GM23338 (cell line): ENCODE data around the gene FAM168A. TPM values are rescaled to one million over a fixed set of nuclear protein-coding genes. Genes with fewer than 3 reads are reported as not detected.

Experiments
- ATAC-seq: fragments of 200-7000 bp; cut with Tn5 transposase; 3 replicates; pipeline ENCODE4 v1.9.1; 2020
- DNase-seq: peaks from one replicate; pipeline ENCODE4 v3.0.0-alpha.2; 2015; ENCODE audit warnings: low spot score
- H2AFZ ChIP-seq: fragments of 200-600 bp; sonication (generic); 2 replicates; pipeline ENCODE4 v1.8.0; 2016; ENCODE audit warnings: antibody characterized with exemption, mild to moderate bottlenecking, moderate library complexity
- H3F3A ChIP-seq: fragments of 200-600 bp; sonication (generic); replicated peaks from 2 replicates; pipeline ENCODE4 v1.8.0; 2017; ENCODE audit warnings: antibody characterized with exemption, mixed run types, low read depth
- H3K27ac ChIP-seq: fragments of 200-600 bp; sonication (generic); 2 replicates; pipeline ENCODE4 v1.6.1; 2016; ENCODE audit warnings: low read depth
- H3K27me3 ChIP-seq: fragments of 200-600 bp; sonication (generic); 2 replicates; pipeline ENCODE4 v1.8.0; 2016; ENCODE audit warnings: mild to moderate bottlenecking, mixed run types, moderate library complexity; ENCODE audit not compliant: insufficient read depth
- H3K36me3 ChIP-seq: fragments of 200-600 bp; sonication (generic); 2 replicates; pipeline ENCODE4 v1.8.0; 2016; ENCODE audit warnings: mild to moderate bottlenecking; ENCODE audit not compliant: insufficient read depth
- H3K4me1 ChIP-seq: fragments of 200-600 bp; sonication (generic); 2 replicates; pipeline ENCODE4 v1.8.0; 2016; ENCODE audit warnings: mild to moderate bottlenecking, moderate library complexity; ENCODE audit not compliant: insufficient read depth
- H3K4me2 ChIP-seq: fragments of 200-600 bp; sonication (generic); 2 replicates; pipeline ENCODE4 v1.7.1; 2017; ENCODE audit warnings: mixed run types
- H3K4me3 ChIP-seq: fragments of 200-600 bp; sonication (generic); 2 replicates; pipeline ENCODE4 v1.6.1; 2016; ENCODE audit warnings: mixed run types
- H3K79me2 ChIP-seq: fragments of 200-600 bp; sonication (generic); replicated peaks from 2 replicates; pipeline ENCODE4 v1.8.0; 2017; ENCODE audit warnings: mild to moderate bottlenecking; ENCODE audit not compliant: insufficient read depth
- H3K9me2 ChIP-seq: fragments of 200-600 bp; sonication (generic); 2 replicates; pipeline ENCODE4 v1.8.0; 2017; ENCODE audit not compliant: insufficient read depth
- H4K20me1 ChIP-seq: fragments of 200-600 bp; sonication (generic); replicated peaks from 2 replicates; pipeline ENCODE4 v1.8.0; 2017; ENCODE audit warnings: mild to moderate bottlenecking; ENCODE audit not compliant: insufficient read depth
- H3K27ac Mint-ChIP-seq: 2 replicates; pipeline ENCODE4 v1.8.0; 2020; ENCODE audit warnings: inconsistent platforms, mild to moderate bottlenecking, moderate library complexity, mixed read lengths
- H3K27me3 Mint-ChIP-seq: 3 replicates; pipeline ENCODE4 v1.8.0; 2022; ENCODE audit warnings: low read depth, mild to moderate bottlenecking, moderate library complexity, mixed read lengths, inconsistent platforms; ENCODE audit not compliant: insufficient read depth, poor library complexity
- H3K36me3 Mint-ChIP-seq: 3 replicates; pipeline ENCODE4 v1.8.0; 2021; ENCODE audit warnings: low read depth, mild to moderate bottlenecking, inconsistent platforms, moderate library complexity, mixed read lengths
- H3K4me1 Mint-ChIP-seq: 3 replicates; pipeline ENCODE4 v1.8.0; 2020; ENCODE audit warnings: mild to moderate bottlenecking, inconsistent platforms, mixed read lengths
- H3K4me3 Mint-ChIP-seq: 3 replicates; pipeline ENCODE4 v1.8.0; 2021; ENCODE audit warnings: moderate library complexity, mild to moderate bottlenecking, inconsistent platforms, mixed read lengths
- H3K9me3 Mint-ChIP-seq: 3 replicates; pipeline ENCODE4 v1.8.0; 2020; ENCODE audit warnings: moderate library complexity, mild to moderate bottlenecking, inconsistent platforms, mixed read lengths
- CREB1 ChIP-seq: fragments of 250-450 bp; sonication (Bioruptor Pico); IDR thresholded peaks from 2 replicates; pipeline ENCODE4 v1.5.0; 2020; ENCODE audit warnings: low read depth, mild to moderate bottlenecking, moderate library complexity
- ETS1 ChIP-seq: IDR thresholded peaks from 2 replicates; pipeline ENCODE4 v1.6.1; 2016; ENCODE audit warnings: antibody characterized with exemption
- JUNB ChIP-seq: IDR thresholded peaks from one replicate; pipeline ENCODE4 v1.6.1; 2016; ENCODE audit warnings: antibody characterized with exemption; ENCODE audit not compliant: unreplicated experiment
- ZNF114 ChIP-seq: fragments of 250-450 bp; sonication (Bioruptor Pico); IDR thresholded peaks from 2 replicates; pipeline ENCODE4 v1.5.0; 2020; ENCODE audit warnings: mild to moderate bottlenecking, moderate library complexity
- ZNF331 ChIP-seq: fragments of 250-450 bp; sonication (Bioruptor Pico); IDR thresholded peaks from 2 replicates; pipeline ENCODE4 v1.5.0; 2020; ENCODE audit warnings: low read depth, mild to moderate bottlenecking, moderate library complexity
- polyA plus RNA-seq: library from polyadenylated mRNA; unstranded; fragments of >200 nt; fragmentation: Nextera tagmentation; extraction: Ambion mirVana; gene quantifications from 2 replicates; pipeline ENCODE4 v1.2.1, GENCODE V29; 2016
- total RNA-seq: library from RNA; depleted of rRNA; stranded (reverse); fragments of >200 nt; shearing (Covaris generic); gene quantifications from 2 replicates; pipeline ENCODE4 v1.2.3, GENCODE V29; 2014
- TF ChIP-seq, protein P1 (sequence below): fragments of 250-450 bp; sonication (Bioruptor Pico); IDR thresholded peaks from 2 replicates; pipeline ENCODE4 v1.5.0; 2020; ENCODE audit warnings: mild to moderate bottlenecking, moderate library complexity
- TF ChIP-seq, protein P2 (sequence below): IDR thresholded peaks from one replicate; pipeline ENCODE4 v1.6.1; 2018; ENCODE audit warnings: antibody characterized with exemption; ENCODE audit not compliant: unreplicated experiment

The FAM168A gene
- total and polyA plus RNA-seq, 2 experiments from 2014 or later = 8.0 to 20.3 TPM

GRCh38 chr11:73536961-73537360, 61.0 kb downstream of the FAM168A start:
- Histone ChIP-seq H2AFZ (no peak overlapping the region), H3K27me3 (no peaks in the 10 kb centered on the region), H3K79me2 (peaks cover 25% of the 10 kb centered on the region), H3K27ac (peak overlapping the region; percentile 88), H4K20me1 (no peaks in the 10 kb centered on the region), H3K9me2 (no peaks in the 10 kb centered on the region), H3K36me3 (no peaks in the 10 kb centered on the region), H3K4me1 (peaks cover 59% of the 10 kb centered on the region), H3K4me2 (0 out of 2 replicates have a peak overlapping the region, but pooled peaks have one; percentile 19), H3K4me3 (no peak overlapping the region), H3F3A (peaks cover 6% of the 10 kb centered on the region)
- H3K27me3 Mint-ChIP-seq = peaks cover 3% of the 10 kb centered on the region
- H3K36me3 Mint-ChIP-seq = peaks cover 8% of the 10 kb centered on the region; the same call in 2 of the 3 replicates
- DNase-seq (no peak), ATAC-seq (no peak)
- peak overlapping the region; percentile 10; the same call in 1 of the 2 replicates for H3K27ac Mint-ChIP-seq
- TF ChIP-seq, protein P1, sequence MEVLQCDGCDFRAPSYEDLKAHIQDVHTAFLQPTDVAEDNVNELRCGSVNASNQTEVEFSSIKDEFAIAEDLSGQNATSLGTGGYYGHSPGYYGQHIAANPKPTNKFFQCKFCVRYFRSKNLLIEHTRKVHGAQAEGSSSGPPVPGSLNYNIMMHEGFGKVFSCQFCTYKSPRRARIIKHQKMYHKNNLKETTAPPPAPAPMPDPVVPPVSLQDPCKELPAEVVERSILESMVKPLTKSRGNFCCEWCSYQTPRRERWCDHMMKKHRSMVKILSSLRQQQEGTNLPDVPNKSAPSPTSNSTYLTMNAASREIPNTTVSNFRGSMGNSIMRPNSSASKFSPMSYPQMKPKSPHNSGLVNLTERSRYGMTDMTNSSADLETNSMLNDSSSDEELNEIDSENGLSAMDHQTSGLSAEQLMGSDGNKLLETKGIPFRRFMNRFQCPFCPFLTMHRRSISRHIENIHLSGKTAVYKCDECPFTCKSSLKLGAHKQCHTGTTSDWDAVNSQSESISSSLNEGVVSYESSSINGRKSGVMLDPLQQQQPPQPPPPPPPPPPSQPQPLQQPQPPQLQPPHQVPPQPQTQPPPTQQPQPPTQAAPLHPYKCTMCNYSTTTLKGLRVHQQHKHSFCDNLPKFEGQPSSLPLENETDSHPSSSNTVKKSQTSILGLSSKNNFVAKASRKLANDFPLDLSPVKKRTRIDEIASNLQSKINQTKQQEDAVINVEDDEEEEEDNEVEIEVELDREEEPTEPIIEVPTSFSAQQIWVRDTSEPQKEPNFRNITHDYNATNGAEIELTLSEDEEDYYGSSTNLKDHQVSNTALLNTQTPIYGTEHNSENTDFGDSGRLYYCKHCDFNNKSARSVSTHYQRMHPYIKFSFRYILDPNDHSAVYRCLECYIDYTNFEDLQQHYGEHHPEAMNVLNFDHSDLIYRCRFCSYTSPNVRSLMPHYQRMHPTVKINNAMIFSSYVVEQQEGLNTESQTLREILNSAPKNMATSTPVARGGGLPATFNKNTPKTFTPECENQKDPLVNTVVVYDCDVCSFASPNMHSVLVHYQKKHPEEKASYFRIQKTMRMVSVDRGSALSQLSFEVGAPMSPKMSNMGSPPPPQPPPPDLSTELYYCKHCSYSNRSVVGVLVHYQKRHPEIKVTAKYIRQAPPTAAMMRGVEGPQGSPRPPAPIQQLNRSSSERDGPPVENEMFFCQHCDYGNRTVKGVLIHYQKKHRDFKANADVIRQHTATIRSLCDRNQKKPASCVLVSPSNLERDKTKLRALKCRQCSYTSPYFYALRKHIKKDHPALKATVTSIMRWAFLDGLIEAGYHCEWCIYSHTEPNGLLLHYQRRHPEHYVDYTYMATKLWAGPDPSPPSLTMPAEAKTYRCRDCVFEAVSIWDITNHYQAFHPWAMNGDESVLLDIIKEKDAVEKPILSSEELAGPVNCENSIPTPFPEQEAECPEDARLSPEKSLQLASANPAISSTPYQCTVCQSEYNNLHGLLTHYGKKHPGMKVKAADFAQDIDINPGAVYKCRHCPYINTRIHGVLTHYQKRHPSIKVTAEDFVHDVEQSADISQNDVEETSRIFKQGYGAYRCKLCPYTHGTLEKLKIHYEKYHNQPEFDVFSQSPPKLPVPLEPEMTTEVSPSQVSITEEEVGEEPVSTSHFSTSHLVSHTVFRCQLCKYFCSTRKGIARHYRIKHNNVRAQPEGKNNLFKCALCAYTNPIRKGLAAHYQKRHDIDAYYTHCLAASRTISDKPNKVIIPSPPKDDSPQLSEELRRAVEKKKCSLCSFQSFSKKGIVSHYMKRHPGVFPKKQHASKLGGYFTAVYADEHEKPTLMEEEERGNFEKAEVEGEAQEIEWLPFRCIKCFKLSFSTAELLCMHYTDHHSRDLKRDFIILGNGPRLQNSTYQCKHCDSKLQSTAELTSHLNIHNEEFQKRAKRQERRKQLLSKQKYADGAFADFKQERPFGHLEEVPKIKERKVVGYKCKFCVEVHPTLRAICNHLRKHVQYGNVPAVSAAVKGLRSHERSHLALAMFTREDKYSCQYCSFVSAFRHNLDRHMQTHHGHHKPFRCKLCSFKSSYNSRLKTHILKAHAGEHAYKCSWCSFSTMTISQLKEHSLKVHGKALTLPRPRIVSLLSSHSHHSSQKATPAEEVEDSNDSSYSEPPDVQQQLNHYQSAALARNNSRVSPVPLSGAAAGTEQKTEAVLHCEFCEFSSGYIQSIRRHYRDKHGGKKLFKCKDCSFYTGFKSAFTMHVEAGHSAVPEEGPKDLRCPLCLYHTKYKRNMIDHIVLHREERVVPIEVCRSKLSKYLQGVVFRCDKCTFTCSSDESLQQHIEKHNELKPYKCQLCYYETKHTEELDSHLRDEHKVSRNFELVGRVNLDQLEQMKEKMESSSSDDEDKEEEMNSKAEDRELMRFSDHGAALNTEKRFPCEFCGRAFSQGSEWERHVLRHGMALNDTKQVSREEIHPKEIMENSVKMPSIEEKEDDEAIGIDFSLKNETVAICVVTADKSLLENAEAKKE (CRISPR knock-in tag) = no peak
- TF ChIP-seq ETS1 (no peak), ZNF114 (CRISPR knock-in tag) (no peak), CREB1 (CRISPR knock-in tag) (no peak), ZNF331 (CRISPR knock-in tag) (no peak), JUNB (no peak)
- TF ChIP-seq, protein P2, sequence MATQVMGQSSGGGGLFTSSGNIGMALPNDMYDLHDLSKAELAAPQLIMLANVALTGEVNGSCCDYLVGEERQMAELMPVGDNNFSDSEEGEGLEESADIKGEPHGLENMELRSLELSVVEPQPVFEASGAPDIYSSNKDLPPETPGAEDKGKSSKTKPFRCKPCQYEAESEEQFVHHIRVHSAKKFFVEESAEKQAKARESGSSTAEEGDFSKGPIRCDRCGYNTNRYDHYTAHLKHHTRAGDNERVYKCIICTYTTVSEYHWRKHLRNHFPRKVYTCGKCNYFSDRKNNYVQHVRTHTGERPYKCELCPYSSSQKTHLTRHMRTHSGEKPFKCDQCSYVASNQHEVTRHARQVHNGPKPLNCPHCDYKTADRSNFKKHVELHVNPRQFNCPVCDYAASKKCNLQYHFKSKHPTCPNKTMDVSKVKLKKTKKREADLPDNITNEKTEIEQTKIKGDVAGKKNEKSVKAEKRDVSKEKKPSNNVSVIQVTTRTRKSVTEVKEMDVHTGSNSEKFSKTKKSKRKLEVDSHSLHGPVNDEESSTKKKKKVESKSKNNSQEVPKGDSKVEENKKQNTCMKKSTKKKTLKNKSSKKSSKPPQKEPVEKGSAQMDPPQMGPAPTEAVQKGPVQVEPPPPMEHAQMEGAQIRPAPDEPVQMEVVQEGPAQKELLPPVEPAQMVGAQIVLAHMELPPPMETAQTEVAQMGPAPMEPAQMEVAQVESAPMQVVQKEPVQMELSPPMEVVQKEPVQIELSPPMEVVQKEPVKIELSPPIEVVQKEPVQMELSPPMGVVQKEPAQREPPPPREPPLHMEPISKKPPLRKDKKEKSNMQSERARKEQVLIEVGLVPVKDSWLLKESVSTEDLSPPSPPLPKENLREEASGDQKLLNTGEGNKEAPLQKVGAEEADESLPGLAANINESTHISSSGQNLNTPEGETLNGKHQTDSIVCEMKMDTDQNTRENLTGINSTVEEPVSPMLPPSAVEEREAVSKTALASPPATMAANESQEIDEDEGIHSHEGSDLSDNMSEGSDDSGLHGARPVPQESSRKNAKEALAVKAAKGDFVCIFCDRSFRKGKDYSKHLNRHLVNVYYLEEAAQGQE = no peak
- H3K4me1 Mint-ChIP-seq = peaks cover 50% of the 10 kb centered on the region
- no peaks in the 10 kb centered on the region for H3K9me3 Mint-ChIP-seq
- no peak overlapping the region for H3K4me3 Mint-ChIP-seq
